ENCODE measurements around the gene SLC27A2.
"Not testable (repeated sequence)": the region's sequence is repeated elsewhere in the genome, so short reads cannot be mapped to it uniquely, and the experiment has no call there.

SLC27A2 gene

GRCh38 chr15:50181969-50182218 is at the start of gene SLC27A2:
SLC27A2 (plus strand) TSS chr15:50182196; CDS start chr15:50182428, 232 bp downstream.
- Histone ChIP-seq H3K27ac (peak within 1 kb of the TSS in 4 of 11 experiments; percentile 22 to 37 (median 34); a peak in 5 of 22 replicates), H4K20me1 (no peaks in the 10 kb centered on the region; a peak in 1 of 22 replicates), H3K27me3 (peaks cover 3 to 33% (median 19%) of the 10 kb centered on the region in 11 experiments; a peak in 15 of 22 replicates), H3K36me3 (peaks cover 0 to 5% (median 0%) of the 10 kb centered on the region in 11 experiments; a peak in 1 of 22 replicates), H3K9ac (peak within 1 kb of the TSS; percentile 44 to 79 (median 64); a peak in 21 of 22 replicates), H3K9me3 (replicated peaks in 1 of 11) (peaks cover 0 to 4% (median 0%) of the 10 kb centered on the region in 11 experiments; a peak in 2 of 22 replicates), H3K4me2 (peak within 1 kb of the TSS; percentile 87 to 100 (median 96)), H3K4me3 (peak within 1 kb of the TSS; percentile 59 to 81 (median 73)), H3K4me1 (peaks cover 7 to 59% (median 27%) of the 10 kb centered on the region in 10 experiments; a peak in 18 of 20 replicates)
- no peak for TF ChIP-seq Cebpa-rat (IDR thresholded peaks at IDR 0.05)

- H3K4me2 ChIP-seq, H3K27me3 ChIP-seq, H3K9ac ChIP-seq, H3K4me3 ChIP-seq, H3K27ac ChIP-seq, H3K36me3 ChIP-seq, H4K20me1 ChIP-seq: not testable (repeated sequence)
- H3K9me3 ChIP-seq (replicated peaks in 1 of 11): peaks cover 0 to 10% (median 0%) of the 10 kb centered on the region in 11 experiments; a peak in 1 of 22 replicates
- H3K4me1 ChIP-seq: peaks cover 14 to 55% (median 35%) of the 10 kb centered on the region in 10 experiments
These were observed 49.6 kb upstream of the SLC27A2 start for GRCh38 chr15:50132251-50132984.

GRCh38 chr15:50134524-50135024 is 47.4 kb upstream of the SLC27A2 start:
- no peak for TF ChIP-seq Cebpa-rat (IDR thresholded peaks at IDR 0.05)
- H3K4me2 ChIP-seq: peak overlapping the region; percentile 28 to 91 (median 71); a peak in 21 of 22 replicates
- H3K9ac ChIP-seq: peak overlapping the region in 9 of 11 experiments; percentile 40 to 80 (median 69); a peak in 16 of 22 replicates

GRCh38 chr15:50135031-50135551 is 46.9 kb upstream of the SLC27A2 start:
- Histone ChIP-seq H3K36me3 (no peaks in the 10 kb centered on the region), H3K9ac (peak overlapping the region in 9 of 11 experiments; percentile 19 to 80 (median 69); a peak in 16 of 22 replicates), H3K4me2 (peak overlapping the region; percentile 28 to 91 (median 71); a peak in 19 of 22 replicates), H3K9me3 (replicated peaks in 1 of 11) (peaks cover 0 to 12% (median 0%) of the 10 kb centered on the region in 11 experiments; a peak in 1 of 22 replicates), H3K4me3 (peak overlapping the region in 1 of 10 experiments; percentile 25; a peak in 2 of 20 replicates), H3K27ac (peak overlapping the region; percentile 62 to 94 (median 84)), H3K27me3 (no peaks in the 10 kb centered on the region), H3K4me1 (peaks cover 14 to 57% (median 35%) of the 10 kb centered on the region in 10 experiments), H4K20me1 (no peaks in the 10 kb centered on the region)
- no peak for TF ChIP-seq Cebpa-rat (IDR thresholded peaks at IDR 0.05)

More at GRCh38 chr15:50134524-50135024, 47.4 kb upstream of the SLC27A2 start:
- Histone ChIP-seq H3K4me1 (peaks cover 14 to 52% (median 35%) of the 10 kb centered on the region in 10 experiments), H3K27ac (peak overlapping the region; percentile 62 to 94 (median 84)), H3K27me3 (no peaks in the 10 kb centered on the region), H3K4me3 (peak overlapping the region in 1 of 10 experiments; percentile 25; a peak in 1 of 20 replicates), H3K36me3 (no peaks in the 10 kb centered on the region), H4K20me1 (no peaks in the 10 kb centered on the region), H3K9me3 (replicated peaks in 1 of 11) (peaks cover 0 to 12% (median 0%) of the 10 kb centered on the region in 11 experiments; a peak in 1 of 22 replicates)

GRCh38 chr15:50137330-50137761 is 44.6 kb upstream of the SLC27A2 start:
- H3K4me1 ChIP-seq: peaks cover 14 to 73% (median 39%) of the 10 kb centered on the region in 10 experiments
- no peaks in the 10 kb centered on the region for H4K20me1 ChIP-seq
- H3K9me3 ChIP-seq (replicated peaks in 1 of 11): peaks cover 0 to 6% (median 0%) of the 10 kb centered on the region in 11 experiments; a peak in 1 of 22 replicates
- TF ChIP-seq Cebpa-rat (IDR thresholded peaks at IDR 0.05): no peak
- H3K36me3 ChIP-seq: no peaks in the 10 kb centered on the region
- H3K27me3 ChIP-seq: no peaks in the 10 kb centered on the region
- no peak overlapping the region for H3K4me3 ChIP-seq
- H3K9ac ChIP-seq: no peak overlapping the region
- H3K4me2 ChIP-seq: peak overlapping the region in 4 of 11 experiments; percentile 71 to 91 (median 80); a peak in 5 of 22 replicates
- no peak overlapping the region for H3K27ac ChIP-seq

- H4K20me1 ChIP-seq: no peaks in the 10 kb centered on the region
- H3K27me3 ChIP-seq: no peaks in the 10 kb centered on the region
- TF ChIP-seq Cebpa-rat (IDR thresholded peaks at IDR 0.05): no peak
- no peak overlapping the region for H3K4me3 ChIP-seq
- H3K9ac ChIP-seq: no peak overlapping the region
- 0 out of 22 replicates have a peak, but pooled peaks cover 0 to 6% (median 0%) of the 10 kb centered on the region in 11 experiments for H3K9me3 ChIP-seq (replicated peaks in 1 of 11)
- H3K4me2 ChIP-seq: 0 out of 22 replicates have a peak overlapping the region, but pooled peaks of 1 of the 11 experiments have one; percentile 71
- H3K27ac ChIP-seq: no peak overlapping the region
- H3K4me1 ChIP-seq: peaks cover 14 to 78% (median 39%) of the 10 kb centered on the region in 10 experiments
- H3K36me3 ChIP-seq: no peaks in the 10 kb centered on the region
These were observed 44.1 kb upstream of the SLC27A2 start for GRCh38 chr15:50137893-50138292.

- Histone ChIP-seq H3K4me2 (no peak overlapping the region), H3K4me1 (peaks cover 14 to 78% (median 36%) of the 10 kb centered on the region in 10 experiments), H3K9me3 (replicated peaks in 1 of 11) (peaks cover 0 to 8% (median 0%) of the 10 kb centered on the region in 11 experiments; a peak in 1 of 22 replicates), H3K9ac (no peak overlapping the region), H3K27ac (no peak overlapping the region), H3K4me3 (no peak overlapping the region), H3K27me3 (no peaks in the 10 kb centered on the region), H3K36me3 (no peaks in the 10 kb centered on the region), H4K20me1 (no peaks in the 10 kb centered on the region)
- no peak for TF ChIP-seq Cebpa-rat (IDR thresholded peaks at IDR 0.05)
These were observed 43.6 kb upstream of the SLC27A2 start for GRCh38 chr15:50138391-50138790.

GRCh38 chr15:50140098-50140497 is 41.9 kb upstream of the SLC27A2 start:
- TF ChIP-seq Cebpa-rat (IDR thresholded peaks at IDR 0.05): no peak
- Histone ChIP-seq H3K9ac (no peak overlapping the region), H3K4me1 (peaks cover 3 to 75% (median 28%) of the 10 kb centered on the region in 10 experiments; a peak in 19 of 20 replicates), H3K27me3 (no peaks in the 10 kb centered on the region), H3K36me3 (no peaks in the 10 kb centered on the region), H3K9me3 (replicated peaks in 1 of 11) (peaks cover 0 to 20% (median 0%) of the 10 kb centered on the region in 11 experiments; a peak in 7 of 22 replicates), H4K20me1 (no peaks in the 10 kb centered on the region), H3K4me3 (no peak overlapping the region), H3K4me2 (peak overlapping the region in 2 of 11 experiments; percentile 36 to 48; a peak in 3 of 22 replicates), H3K27ac (no peak overlapping the region)
